IMR-90 (cell line): ENCODE measurements around the gene HSD17B3. TPM values are rescaled to one million over a fixed set of nuclear protein-coding genes. Genes with fewer than 3 reads are reported as not detected.

ENCODE experiments used
- ATAC-seq: fragments of 200-7000 bp; cut with Tn5 transposase; 2 replicates; pipeline ENCODE4 v1.9.1; 2020; ENCODE audit warnings: low read depth, mild to moderate bottlenecking, moderate library complexity
- BruUV-seq: library from RNA; stranded (reverse); fragments of 400-500 nt; replicated peaks from 2 replicates; lab custom pipeline; 2021; lab: Mats Ljungman, UMichigan
- CTCF ChIA-PET: fragments of 300-600 bp; formaldehyde crosslinking; extraction: SDS; loops from one replicate; lab custom pipeline; 2021; ENCODE audit warnings: antibody characterized with exemption; lab: Yijun Ruan, JAX
- POLR2A ChIA-PET: fragments of 300-600 bp; sonication (Branson Sonifier 250); formaldehyde crosslinking; loops from one replicate; lab custom pipeline; 2022; ENCODE audit warnings: antibody characterized with exemption; ENCODE audit not compliant: unreplicated experiment; lab: Charles Lee
- DNase-seq: peaks from one replicate; pipeline ENCODE4 v3.0.0; 2013
- H2AFZ ChIP-seq: replicated peaks from 2 replicates; pipeline ENCODE3; 2013; ENCODE audit warnings: low read length, mild to moderate bottlenecking; ENCODE audit not compliant: poor library complexity
- H2AK5ac ChIP-seq: 2 replicates; pipeline ENCODE4 v1.6.1; 2013; ENCODE audit warnings: low read depth, low read length, inconsistent platforms
- H2AK9ac ChIP-seq: replicated peaks from 2 replicates; pipeline ENCODE3; 2013; ENCODE audit warnings: mild to moderate bottlenecking, low read depth, low read length, moderate library complexity; ENCODE audit not compliant: poor library complexity
- H2BK120ac ChIP-seq: 2 replicates; pipeline ENCODE4 v1.6.1; 2013; ENCODE audit warnings: low read depth, low read length, inconsistent platforms
- H2BK15ac ChIP-seq: 3 replicates; pipeline ENCODE4 v1.6.1; 2013; ENCODE audit warnings: low read depth, low read length, inconsistent platforms
- H2BK20ac ChIP-seq: 2 replicates; pipeline ENCODE4 v1.6.1; 2013; ENCODE audit warnings: low read depth, mild to moderate bottlenecking, inconsistent platforms, low read length, moderate library complexity
- H2BK5ac ChIP-seq: 2 replicates; pipeline ENCODE4 v1.6.1; 2013; ENCODE audit warnings: mild to moderate bottlenecking, low read depth, low read length, inconsistent platforms; ENCODE audit not compliant: poor library complexity, severe bottlenecking
- H3K14ac ChIP-seq: replicated peaks from 2 replicates; pipeline ENCODE4 v1.6.1; 2013; ENCODE audit warnings: low read depth, low read length, inconsistent platforms
- H3K18ac ChIP-seq: 2 replicates; pipeline ENCODE4 v1.6.1; 2013; ENCODE audit warnings: low read depth, low read length, control low read depth
- H3K23ac ChIP-seq: 2 replicates; pipeline ENCODE4 v1.6.1; 2013; ENCODE audit warnings: low read depth, low read length, inconsistent platforms
- H3K27ac ChIP-seq: 2 replicates; pipeline ENCODE4 v1.5.1; 2013; ENCODE audit warnings: mild to moderate bottlenecking, control low read depth, low read length; ENCODE audit not compliant: insufficient read depth
- H3K27me3 ChIP-seq: 2 replicates; pipeline ENCODE4 v1.6.1; 2013; ENCODE audit warnings: low read length; ENCODE audit not compliant: control insufficient read depth, insufficient read depth
- H3K36me3 ChIP-seq: 2 replicates; pipeline ENCODE4 v1.6.1; 2013; ENCODE audit warnings: low read length, mixed read lengths; ENCODE audit not compliant: control insufficient read depth, insufficient read depth
- H3K4ac ChIP-seq: 2 replicates; pipeline ENCODE4 v1.6.1; 2013; ENCODE audit warnings: low read depth, low read length, inconsistent platforms
- H3K4me1 ChIP-seq: 2 replicates; pipeline ENCODE4 v1.6.1; 2013; ENCODE audit warnings: low read length, mixed read lengths; ENCODE audit not compliant: control insufficient read depth, insufficient read depth
- H3K4me2 ChIP-seq: 2 replicates; pipeline ENCODE4 v1.6.1; 2013; ENCODE audit warnings: low read depth, mild to moderate bottlenecking, control low read depth, low read length, moderate library complexity
- H3K4me3 ChIP-seq: 2 replicates; pipeline ENCODE4 v1.5.1; 2013; ENCODE audit warnings: low read depth, mild to moderate bottlenecking, control low read depth, low read length, moderate library complexity; ENCODE audit not compliant: insufficient read depth
- H3K56ac ChIP-seq: 2 replicates; pipeline ENCODE4 v1.6.1; 2013; ENCODE audit warnings: low read length, inconsistent platforms; ENCODE audit not compliant: insufficient read depth; ENCODE audit errors: extremely low read depth
- H3K79me1 ChIP-seq, 2 experiments: 2 replicates each; pipeline ENCODE4 v1.6.1; 2013; ENCODE audit warnings: low read length in 2 of 2, inconsistent platforms in 1 of 2, low read depth in 1 of 2
- H3K9ac ChIP-seq: 2 replicates; pipeline ENCODE4 v1.6.1; 2013; ENCODE audit warnings: low read depth, low read length, control low read depth
- H3K9me1 ChIP-seq: 2 replicates; pipeline ENCODE4 v1.6.1; 2013; ENCODE audit warnings: low read length, inconsistent platforms; ENCODE audit not compliant: insufficient read depth
- H3K9me3 ChIP-seq: 2 replicates; pipeline ENCODE4 v1.6.1; 2013; ENCODE audit warnings: low read length; ENCODE audit not compliant: control insufficient read depth, insufficient read depth
- H4K20me1 ChIP-seq: 2 replicates; pipeline ENCODE4 v1.6.1; 2013; ENCODE audit warnings: low read length, inconsistent platforms; ENCODE audit not compliant: insufficient read depth
- H4K5ac ChIP-seq: 2 replicates; pipeline ENCODE4 v1.6.1; 2013; ENCODE audit warnings: mild to moderate bottlenecking, low read depth, low read length, control low read depth
- H4K8ac ChIP-seq, 2 experiments: 2 replicates each; pipeline ENCODE4 v1.6.1; 2013; ENCODE audit warnings: low read depth in 2 of 2, low read length in 2 of 2, control low read depth in 1 of 2, inconsistent platforms in 1 of 2
- H4K91ac ChIP-seq: 2 replicates; pipeline ENCODE4 v1.6.1; 2013; ENCODE audit warnings: low read depth, low read length, inconsistent platforms; ENCODE audit not compliant: insufficient read depth
- BHLHE40 ChIP-seq: fragments of 150-350 bp; IDR thresholded peaks from 2 replicates; pipeline ENCODE4 v1.6.1; 2016; ENCODE audit warnings: mild to moderate bottlenecking, low read depth, low read length
- CEBPB ChIP-seq: IDR thresholded peaks from 2 replicates; pipeline ENCODE4 v1.6.1; 2012; ENCODE audit warnings: low read depth, low read length, improper control_type of control experiment
- MAZ ChIP-seq: IDR thresholded peaks from 2 replicates; pipeline ENCODE4 v1.6.1; 2012; ENCODE audit warnings: low read depth, mild to moderate bottlenecking, low read length, improper control_type of control experiment, moderate library complexity, borderline replicate concordance
- MXI1 ChIP-seq: IDR thresholded peaks from 2 replicates; pipeline ENCODE4 v1.6.1; 2012; ENCODE audit warnings: low read depth, mild to moderate bottlenecking, low read length, moderate library complexity, borderline replicate concordance
- POLR2A ChIP-seq: IDR thresholded peaks from 2 replicates; pipeline ENCODE4 v1.6.1; 2012; ENCODE audit warnings: mild to moderate bottlenecking, low read depth, low read length
- SMC3 ChIP-seq: fragments of 150-350 bp; IDR thresholded peaks from 2 replicates; pipeline ENCODE4 v1.6.1; 2016; ENCODE audit warnings: low read depth, mild to moderate bottlenecking, antibody characterized with exemption, low read length, moderate library complexity
- WGBS, 2 experiments: methylation state at CpG; one replicate each; pipeline versions ENCODE4 v1.1.5 to v1.1.7; 2013; ENCODE audit warnings: missing lambda C conversion rate in 2 of 2; ENCODE audit not compliant: insufficient read length in 1 of 2; ENCODE audit errors: extremely low coverage in 2 of 2; 5-methylcytosine and 5-hydroxymethylcytosine counted together
- dilution Hi-C: fragments of 300-500 bp; cut with HindIII; formaldehyde crosslinking; loops from one replicate; pipeline ENCODE4 v1.14.3; 2018; ENCODE audit warnings: low sequenced_read_pairs; ENCODE audit not compliant: unreplicated experiment
- in situ Hi-C: fragments of 300-500 bp; cut with MboI; formaldehyde crosslinking; loops from 3 replicates; pipeline ENCODE4 v1.14.3; 2019; ENCODE audit warnings: low sequenced_read_pairs, inconsistent platforms, mixed read lengths
- intact Hi-C: fragments of 100-400 bp; cut with micrococcal nuclease; formaldehyde crosslinking; loops from 2 replicates; pipeline ENCODE4 v1.10.0; 2022
- polyA plus RNA-seq, 3 experiments: library from polyadenylated mRNA; depleted of rRNA; stranded (reverse); fragments of >200 nt; gene quantifications; 2 replicates each; pipeline ENCODE4 v1.2.3, GENCODE V29; 2012; ENCODE audit warnings: low replicate concordance in 1 of 3
- total RNA-seq: library from RNA; depleted of rRNA; stranded (reverse); fragments of >200 nt; gene quantifications from 2 replicates; pipeline ENCODE4 v1.2.3, GENCODE V29; 2012
- TF ChIP-seq, protein P1 (sequence below): conservative IDR thresholded peaks from 2 replicates; pipeline ENCODE4 v1.5.1; 2012; ENCODE audit warnings: mild to moderate bottlenecking, low read depth, low read length, improper control_type of control experiment
- TF ChIP-seq, protein P2 (sequence below): fragments of 150-350 bp; IDR thresholded peaks from 2 replicates; pipeline ENCODE4 v1.6.1; 2016; ENCODE audit warnings: low read depth, mild to moderate bottlenecking, low read length, moderate library complexity, borderline replicate concordance

HSD17B3 gene
- total and polyA plus RNA-seq, 2 of the 4 experiments (the other 2 are of a cell fraction) = 0.18 TPM; not detected in 1

DNA sequence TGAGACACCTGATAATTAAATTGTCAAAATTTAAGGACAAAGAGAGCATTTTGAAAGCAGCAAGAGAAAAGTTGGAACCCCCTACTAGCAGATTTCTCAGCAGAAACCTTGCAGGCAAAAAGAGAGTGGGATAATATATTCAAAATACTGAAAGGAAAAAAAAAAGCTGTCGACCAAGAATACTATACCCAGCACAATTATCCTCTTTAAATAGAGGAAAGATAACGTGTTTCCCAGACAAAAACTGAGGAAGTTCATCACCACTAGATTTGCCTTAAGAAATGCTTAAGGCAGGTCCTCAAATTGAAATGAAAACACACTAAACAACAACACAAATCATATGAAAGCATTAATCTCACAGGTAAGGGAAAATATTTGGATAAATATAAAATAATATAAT, 27.0 kb downstream of the HSD17B3 start:
- no peak overlapping the region for H2BK20ac ChIP-seq

More for the DNA sequence above, 27.0 kb downstream of the HSD17B3 start:
- no peak overlapping the region for H3K4me3 ChIP-seq
- no peaks in the 10 kb centered on the region for H3K36me3 ChIP-seq
- H4K20me1 ChIP-seq = no peaks in the 10 kb centered on the region
- no peaks in the 10 kb centered on the region for H3K4me1 ChIP-seq
- H3K4ac ChIP-seq = no peak overlapping the region
- H3K9ac ChIP-seq = no peak overlapping the region
- TF ChIP-seq, protein P1, sequence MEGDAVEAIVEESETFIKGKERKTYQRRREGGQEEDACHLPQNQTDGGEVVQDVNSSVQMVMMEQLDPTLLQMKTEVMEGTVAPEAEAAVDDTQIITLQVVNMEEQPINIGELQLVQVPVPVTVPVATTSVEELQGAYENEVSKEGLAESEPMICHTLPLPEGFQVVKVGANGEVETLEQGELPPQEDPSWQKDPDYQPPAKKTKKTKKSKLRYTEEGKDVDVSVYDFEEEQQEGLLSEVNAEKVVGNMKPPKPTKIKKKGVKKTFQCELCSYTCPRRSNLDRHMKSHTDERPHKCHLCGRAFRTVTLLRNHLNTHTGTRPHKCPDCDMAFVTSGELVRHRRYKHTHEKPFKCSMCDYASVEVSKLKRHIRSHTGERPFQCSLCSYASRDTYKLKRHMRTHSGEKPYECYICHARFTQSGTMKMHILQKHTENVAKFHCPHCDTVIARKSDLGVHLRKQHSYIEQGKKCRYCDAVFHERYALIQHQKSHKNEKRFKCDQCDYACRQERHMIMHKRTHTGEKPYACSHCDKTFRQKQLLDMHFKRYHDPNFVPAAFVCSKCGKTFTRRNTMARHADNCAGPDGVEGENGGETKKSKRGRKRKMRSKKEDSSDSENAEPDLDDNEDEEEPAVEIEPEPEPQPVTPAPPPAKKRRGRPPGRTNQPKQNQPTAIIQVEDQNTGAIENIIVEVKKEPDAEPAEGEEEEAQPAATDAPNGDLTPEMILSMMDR = no peak
- no peak for TF ChIP-seq BHLHE40
- TF ChIP-seq, protein P2, sequence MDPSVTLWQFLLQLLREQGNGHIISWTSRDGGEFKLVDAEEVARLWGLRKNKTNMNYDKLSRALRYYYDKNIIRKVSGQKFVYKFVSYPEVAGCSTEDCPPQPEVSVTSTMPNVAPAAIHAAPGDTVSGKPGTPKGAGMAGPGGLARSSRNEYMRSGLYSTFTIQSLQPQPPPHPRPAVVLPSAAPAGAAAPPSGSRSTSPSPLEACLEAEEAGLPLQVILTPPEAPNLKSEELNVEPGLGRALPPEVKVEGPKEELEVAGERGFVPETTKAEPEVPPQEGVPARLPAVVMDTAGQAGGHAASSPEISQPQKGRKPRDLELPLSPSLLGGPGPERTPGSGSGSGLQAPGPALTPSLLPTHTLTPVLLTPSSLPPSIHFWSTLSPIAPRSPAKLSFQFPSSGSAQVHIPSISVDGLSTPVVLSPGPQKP = no peak
- no peak for TF ChIP-seq MAZ
- no peak for TF ChIP-seq SMC3
- TF ChIP-seq CEBPB = no peak
- TF ChIP-seq POLR2A = no peak
- TF ChIP-seq MXI1 = no peak
- BruUV-seq = no TSS peak
- H3K23ac ChIP-seq = no peak overlapping the region
- ChIA-PET CTCF (no interaction called here), POLR2A (no interaction called here)
- ATAC-seq (no peak), DNase-seq (no peak)
- no peak overlapping the region for H2AFZ ChIP-seq
- dilution Hi-C loops (no loop called here), intact Hi-C loops (no loop called here), in situ Hi-C loops (no loop called here)
- no peaks in the 10 kb centered on the region; the same call in 1 of the 2 replicates for H3K27me3 ChIP-seq
- H2AK5ac ChIP-seq = no peak overlapping the region
- no peak overlapping the region for H3K4me2 ChIP-seq
- no CpG with 5 or more reads among the region's 2 CpGs for WGBS, 2 experiments
- H3K56ac ChIP-seq = no peak overlapping the region
- no peak overlapping the region for H3K14ac ChIP-seq
- H3K9me3 ChIP-seq = peaks cover 4% of the 10 kb centered on the region
- no peak overlapping the region for H2BK15ac ChIP-seq
- no peak overlapping the region for H2AK9ac ChIP-seq
- H3K27ac ChIP-seq = no peak overlapping the region
- H3K18ac ChIP-seq = no peak overlapping the region
- H2BK5ac ChIP-seq = no peak overlapping the region
- no peak overlapping the region for H4K91ac ChIP-seq
- no peak overlapping the region for H2BK120ac ChIP-seq
- H4K5ac ChIP-seq = no peak overlapping the region
- H3K9me1 ChIP-seq = no peaks in the 10 kb centered on the region
- H4K8ac ChIP-seq = no peak overlapping the region
- H3K79me1 ChIP-seq = no peaks in the 10 kb centered on the region
